ENCODE data around the gene VWA2. TPM values are rescaled to one million over a fixed set of nuclear protein-coding genes. Genes with fewer than 3 reads are reported as not detected.

VWA2 gene
- total RNA-seq, 1 experiment from 2014 or later, result not detected

GRCh38 chr10:114295393-114295792, 56.3 kb downstream of the VWA2 start:
- no peak for DNase-seq (ENCODE audit: low read depth)

- DNase-seq (ENCODE audit: low read depth), result no peak
Measured at GRCh38 chr10:114297136-114297705, 58.2 kb downstream of the VWA2 start.

GRCh38 chr10:114300036-114300645, 61.1 kb downstream of the VWA2 start:
- no peak for DNase-seq (ENCODE audit: low read depth)

- no peak for DNase-seq (ENCODE audit: low read depth)
Measured at GRCh38 chr10:114301177-114301576, 62.1 kb downstream of the VWA2 start.

GRCh38 chr10:114301951-114302710, 63.1 kb downstream of the VWA2 start:
- no peak for DNase-seq (ENCODE audit: low read depth)

GRCh38 chr10:114303556-114303955, 64.5 kb downstream of the VWA2 start:
- DNase-seq (ENCODE audit: low read depth), result no peak

GRCh38 chr10:114304017-114304570, 65.0 kb downstream of the VWA2 start:
- DNase-seq (ENCODE audit: low read depth), result peak; percentile 80

- DNase-seq (ENCODE audit: low read depth), result no peak
Measured at GRCh38 chr10:114304571-114305421, 65.7 kb downstream of the VWA2 start.

- no peak for DNase-seq (ENCODE audit: low read depth)
Measured at GRCh38 chr10:114305521-114305925, 66.5 kb downstream of the VWA2 start.

- peak; percentile 99 for DNase-seq (ENCODE audit: low read depth)
Measured at GRCh38 chr10:114306116-114306973, 67.3 kb downstream of the VWA2 start.

GRCh38 chr10:114307731-114308130, 68.7 kb downstream of the VWA2 start:
- DNase-seq (ENCODE audit: low read depth), result no peak

GRCh38 chr10:114308531-114309363, 69.7 kb downstream of the VWA2 start:
- DNase-seq (ENCODE audit: low read depth), result peak; percentile 15

GRCh38 chr10:114309364-114309651, 70.3 kb downstream of the VWA2 start:
- DNase-seq (ENCODE audit: low read depth), result no peak

- no peak for DNase-seq (ENCODE audit: low read depth)
Measured at GRCh38 chr10:114310346-114310745, 71.3 kb downstream of the VWA2 start.

- no peak for DNase-seq (ENCODE audit: low read depth)
Measured at GRCh38 chr10:114311023-114311422, 72.0 kb downstream of the VWA2 start.

- DNase-seq (ENCODE audit: low read depth), result no peak
Measured at GRCh38 chr10:114311496-114312209, 72.6 kb downstream of the VWA2 start.

GRCh38 chr10:114313139-114313538, 74.1 kb downstream of the VWA2 start:
- no peak for DNase-seq (ENCODE audit: low read depth)

GRCh38 chr10:114313866-114314265, 74.8 kb downstream of the VWA2 start:
- DNase-seq (ENCODE audit: low read depth), result no peak
